ENCODE results near the gene LRRC37A3.
"Not testable (repeated sequence)": the region's sequence is repeated elsewhere in the genome, so short reads cannot be mapped to it uniquely, and the experiment has no call there.

Gene LRRC37A3

GRCh38 chr17:64919289-64920025 lies at the start of gene LRRC37A3:
Gene LRRC37A3, minus strand, starts transcription at chr17:64919478. Its CDS starts 22,221 bp downstream, at chr17:64897257.
- peak; percentile 55 for TF ChIP-seq CTCF (IDR thresholded peaks at IDR 0.05; ENCODE audit: low read depth, low read length)
- peak; percentile 63 for DNase-seq (ENCODE audit: extremely low read depth, low read depth)

GRCh38 chr17:64965873-64966287 lies 46.6 kb upstream of the LRRC37A3 start:
- DNase-seq (ENCODE audit: extremely low read depth, low read depth) = not testable (repeated sequence)
- peak; percentile 29 for TF ChIP-seq CTCF (IDR thresholded peaks at IDR 0.05; ENCODE audit: low read depth, low read length)

- not testable (repeated sequence) for DNase-seq (ENCODE audit: extremely low read depth, low read depth)
These were observed 46.1 kb upstream of the LRRC37A3 start for GRCh38 chr17:64965256-64965872.

GRCh38 chr17:64964796-64965195 lies 45.5 kb upstream of the LRRC37A3 start:
- TF ChIP-seq CTCF (IDR thresholded peaks at IDR 0.05; ENCODE audit: low read depth, low read length) = no peak
- DNase-seq (ENCODE audit: extremely low read depth, low read depth) = no peak

GRCh38 chr17:64963814-64964213 lies 44.5 kb upstream of the LRRC37A3 start:
- DNase-seq (ENCODE audit: extremely low read depth, low read depth) = not testable (repeated sequence)

- peak; percentile 47 for TF ChIP-seq CTCF (IDR thresholded peaks at IDR 0.05; ENCODE audit: low read depth, low read length)
These were observed 42.5 kb upstream of the LRRC37A3 start for GRCh38 chr17:64961563-64962378.

GRCh38 chr17:64951877-64952276 lies 32.6 kb upstream of the LRRC37A3 start:
- TF ChIP-seq CTCF (IDR thresholded peaks at IDR 0.05; ENCODE audit: low read depth, low read length) = no peak
- no peak for DNase-seq (ENCODE audit: extremely low read depth, low read depth)

More at GRCh38 chr17:64961563-64962378, 42.5 kb upstream of the LRRC37A3 start:
- DNase-seq (ENCODE audit: extremely low read depth, low read depth) = not testable (repeated sequence)

GRCh38 chr17:64950871-64951270 lies 31.6 kb upstream of the LRRC37A3 start:
- no peak for TF ChIP-seq CTCF (IDR thresholded peaks at IDR 0.05; ENCODE audit: low read depth, low read length)
- no peak for DNase-seq (ENCODE audit: extremely low read depth, low read depth)
